IgD-negative memory B cell (primary cell): ENCODE data around the gene ZNF23. TPM values are rescaled to one million over a fixed set of nuclear protein-coding genes. Genes with fewer than 3 reads are reported as not detected.
A peak's percentile ranks its signal among the peaks of the same experiment; 100 is the strongest.
"Not testable (repeated sequence)": the region's sequence is repeated elsewhere in the genome, so short reads cannot be mapped to it uniquely, and the experiment has no call there.

Experiments
- H3K27ac Mint-ChIP-seq, 3 donors: one replicate each; pipeline ENCODE4 v1.8.0; 2020 to 2022; ENCODE audit warnings: mild to moderate bottlenecking in 3 of 3, mixed read lengths in 3 of 3, moderate library complexity in 1 of 3
- H3K27me3 Mint-ChIP-seq: one replicate; pipeline ENCODE4 v1.8.0; 2021; ENCODE audit warnings: mixed read lengths
- H3K36me3 Mint-ChIP-seq: one replicate; pipeline ENCODE4 v1.8.0; 2020; ENCODE audit warnings: mild to moderate bottlenecking, mixed read lengths
- H3K4me1 Mint-ChIP-seq, 3 donors: one replicate each; pipeline ENCODE4 v1.8.0; 2020 to 2022; ENCODE audit warnings: mixed read lengths in 3 of 3, mild to moderate bottlenecking in 1 of 3
- H3K4me3 Mint-ChIP-seq, 4 donors: one replicate each; pipeline ENCODE4 v1.8.0; 2020 to 2022; ENCODE audit warnings: mild to moderate bottlenecking in 4 of 4, mixed read lengths in 4 of 4, moderate library complexity in 3 of 4
- H3K9me3 Mint-ChIP-seq, 3 donors: one replicate each; pipeline ENCODE4 v1.8.0; 2020 to 2021; ENCODE audit warnings: mixed read lengths in 3 of 3, mild to moderate bottlenecking in 1 of 3
- polyA plus RNA-seq: library from polyadenylated mRNA; unstranded; fragments of 300-500 nt; fragmentation: Illumina TruSeq; gene quantifications from one replicate; pipeline ENCODE4 v1.2.3, GENCODE V29; 2021

The ZNF23 gene
- polyA plus RNA-seq: 6.5 TPM

- Mint-ChIP-seq H3K4me3 (peak within 1 kb of the TSS; percentile 80 to 98 (median 96)), H3K9me3 (no peaks in the 10 kb centered on the region), H3K27ac (peak within 1 kb of the TSS; percentile 69 to 97 (median 96)), H3K27me3 (no peaks in the 10 kb centered on the region), H3K36me3 (peaks cover 1% of the 10 kb centered on the region), H3K4me1 (peaks cover 8 to 21% (median 8%) of the 10 kb centered on the region in 3 donors)
Observed at GRCh38 chr16:71461686-71462648, at the start of gene ZNF23. Gene ZNF23, minus strand, starts transcription at chr16:71462247. Its CDS starts 5,451 bp downstream, at chr16:71456796.

GRCh38 chr16:71507061-71507460, 45.0 kb upstream of the ZNF23 start:
- H3K27ac Mint-ChIP-seq: no peak overlapping the region
- peaks cover 0 to 2% (median 0%) of the 10 kb centered on the region in 3 donors for H3K9me3 Mint-ChIP-seq
- no peaks in the 10 kb centered on the region for H3K4me1 Mint-ChIP-seq
- peaks cover 7% of the 10 kb centered on the region for H3K27me3 Mint-ChIP-seq
- H3K4me3 Mint-ChIP-seq: no peak overlapping the region
- H3K36me3 Mint-ChIP-seq: peaks cover 2% of the 10 kb centered on the region

- Mint-ChIP-seq H3K4me3 (no peak overlapping the region), H3K27me3 (peaks cover 4% of the 10 kb centered on the region), H3K36me3 (peaks cover 2% of the 10 kb centered on the region), H3K4me1 (no peaks in the 10 kb centered on the region), H3K9me3 (no peaks in the 10 kb centered on the region), H3K27ac (no peak overlapping the region)
Observed at GRCh38 chr16:71504901-71505300, 42.9 kb upstream of the ZNF23 start.

- H3K4me1 Mint-ChIP-seq, H3K36me3 Mint-ChIP-seq, H3K9me3 Mint-ChIP-seq, H3K27ac Mint-ChIP-seq, H3K27me3 Mint-ChIP-seq, H3K4me3 Mint-ChIP-seq: not testable (repeated sequence)
Observed at GRCh38 chr16:71504051-71504450, 42.0 kb upstream of the ZNF23 start.

- Mint-ChIP-seq H3K27me3 (no peaks in the 10 kb centered on the region), H3K36me3 (no peaks in the 10 kb centered on the region), H3K27ac (no peak overlapping the region), H3K4me1 (no peaks in the 10 kb centered on the region), H3K4me3 (no peak overlapping the region), H3K9me3 (no peaks in the 10 kb centered on the region)
Observed at GRCh38 chr16:71501547-71501946, 39.5 kb upstream of the ZNF23 start.

- Mint-ChIP-seq H3K27me3 (no peaks in the 10 kb centered on the region), H3K27ac (no peak overlapping the region), H3K36me3 (no peaks in the 10 kb centered on the region), H3K4me3 (no peak overlapping the region), H3K4me1 (no peaks in the 10 kb centered on the region), H3K9me3 (no peaks in the 10 kb centered on the region)
Observed at GRCh38 chr16:71500964-71501363, 38.9 kb upstream of the ZNF23 start.

GRCh38 chr16:71499775-71500364, 37.8 kb upstream of the ZNF23 start:
- Mint-ChIP-seq H3K4me1 (no peaks in the 10 kb centered on the region), H3K4me3 (peak overlapping the region in 1 of 4 donors; percentile 45), H3K9me3 (no peaks in the 10 kb centered on the region), H3K27ac (no peak overlapping the region), H3K36me3 (no peaks in the 10 kb centered on the region), H3K27me3 (no peaks in the 10 kb centered on the region)

GRCh38 chr16:71498031-71498430, 36.0 kb upstream of the ZNF23 start:
- Mint-ChIP-seq H3K9me3 (no peaks in the 10 kb centered on the region), H3K4me1 (no peaks in the 10 kb centered on the region), H3K36me3 (no peaks in the 10 kb centered on the region), H3K4me3 (no peak overlapping the region), H3K27me3 (no peaks in the 10 kb centered on the region), H3K27ac (no peak overlapping the region)

- H3K27me3 Mint-ChIP-seq: peaks cover 6% of the 10 kb centered on the region
- no peaks in the 10 kb centered on the region for H3K4me1 Mint-ChIP-seq
- H3K9me3 Mint-ChIP-seq: no peaks in the 10 kb centered on the region
- no peaks in the 10 kb centered on the region for H3K36me3 Mint-ChIP-seq
- no peak overlapping the region for H3K27ac Mint-ChIP-seq
- H3K4me3 Mint-ChIP-seq: no peak overlapping the region
Observed at GRCh38 chr16:71493213-71493612, 31.2 kb upstream of the ZNF23 start.

GRCh38 chr16:71492786-71493185, 30.7 kb upstream of the ZNF23 start:
- Mint-ChIP-seq H3K36me3 (no peaks in the 10 kb centered on the region), H3K4me1 (no peaks in the 10 kb centered on the region), H3K27me3 (peaks cover 6% of the 10 kb centered on the region), H3K9me3 (no peaks in the 10 kb centered on the region), H3K4me3 (no peak overlapping the region), H3K27ac (no peak overlapping the region)

GRCh38 chr16:71491054-71491453, 29.0 kb upstream of the ZNF23 start:
- no peaks in the 10 kb centered on the region for H3K4me1 Mint-ChIP-seq
- peaks cover 0 to 2% (median 0%) of the 10 kb centered on the region in 3 donors for H3K9me3 Mint-ChIP-seq
- peaks cover 6% of the 10 kb centered on the region for H3K27me3 Mint-ChIP-seq
- H3K36me3 Mint-ChIP-seq: no peaks in the 10 kb centered on the region
- no peak overlapping the region for H3K27ac Mint-ChIP-seq
- H3K4me3 Mint-ChIP-seq: no peak overlapping the region

GRCh38 chr16:71490361-71490760, 28.3 kb upstream of the ZNF23 start:
- Mint-ChIP-seq H3K27ac (no peak overlapping the region), H3K4me3 (no peak overlapping the region), H3K36me3 (no peaks in the 10 kb centered on the region), H3K27me3 (peaks cover 6% of the 10 kb centered on the region), H3K4me1 (no peaks in the 10 kb centered on the region), H3K9me3 (peaks cover 0 to 2% (median 0%) of the 10 kb centered on the region in 3 donors)

- no peaks in the 10 kb centered on the region for H3K36me3 Mint-ChIP-seq
- H3K4me3 Mint-ChIP-seq: no peak within 1 kb of the TSS
- no peak within 1 kb of the TSS for H3K27ac Mint-ChIP-seq
- peaks cover 0 to 2% (median 0%) of the 10 kb centered on the region in 3 donors for H3K9me3 Mint-ChIP-seq
- H3K27me3 Mint-ChIP-seq: peaks cover 6% of the 10 kb centered on the region
- peaks cover 5 to 6% (median 6%) of the 10 kb centered on the region in 3 donors for H3K4me1 Mint-ChIP-seq
Observed at GRCh38 chr16:71489122-71489521, 27.1 kb upstream of the ZNF23 start, which contains the start of gene ZNF19. Gene ZNF19, minus strand, starts transcription at chr16:71489324. Its CDS starts 7,210 bp downstream, at chr16:71482114.

- H3K9me3 Mint-ChIP-seq: peaks cover 0 to 2% (median 0%) of the 10 kb centered on the region in 3 donors
- H3K36me3 Mint-ChIP-seq: peaks cover 12% of the 10 kb centered on the region
- peaks cover 3% of the 10 kb centered on the region for H3K27me3 Mint-ChIP-seq
- peak overlapping the region; percentile 79 to 95 (median 90) for H3K4me3 Mint-ChIP-seq
- H3K27ac Mint-ChIP-seq: peak overlapping the region; percentile 84 to 95 (median 90)
- H3K4me1 Mint-ChIP-seq: peaks cover 14 to 15% (median 15%) of the 10 kb centered on the region in 3 donors
Observed at GRCh38 chr16:71484006-71484893, 22.2 kb upstream of the ZNF23 start.
